HG03439 (cell line): ENCODE measurements around the gene C16orf90.
A peak's percentile ranks its signal among the peaks of the same experiment; 100 is the strongest.
"Not testable (repeated sequence)": the region's sequence is repeated elsewhere in the genome, so short reads cannot be mapped to it uniquely, and the experiment has no call there.

Experiments used
- ATAC-seq: cut with Tn5 transposase; IDR thresholded peaks from one replicate; pipeline ENCODE4 v1.9.1; 2021; ENCODE audit warnings: mild to moderate bottlenecking, moderate library complexity; ENCODE audit not compliant: unreplicated experiment

Gene C16orf90

GRCh38 chr16:3513892-3514583 lies 18.7 kb upstream of the C16orf90 start:
- ATAC-seq = peak; percentile 53

GRCh38 chr16:3511286-3512180 lies 16.2 kb upstream of the C16orf90 start:
- ATAC-seq = no peak

- ATAC-seq = no peak
Observed at GRCh38 chr16:3510416-3510815, 15.1 kb upstream of the C16orf90 start.

DNA sequence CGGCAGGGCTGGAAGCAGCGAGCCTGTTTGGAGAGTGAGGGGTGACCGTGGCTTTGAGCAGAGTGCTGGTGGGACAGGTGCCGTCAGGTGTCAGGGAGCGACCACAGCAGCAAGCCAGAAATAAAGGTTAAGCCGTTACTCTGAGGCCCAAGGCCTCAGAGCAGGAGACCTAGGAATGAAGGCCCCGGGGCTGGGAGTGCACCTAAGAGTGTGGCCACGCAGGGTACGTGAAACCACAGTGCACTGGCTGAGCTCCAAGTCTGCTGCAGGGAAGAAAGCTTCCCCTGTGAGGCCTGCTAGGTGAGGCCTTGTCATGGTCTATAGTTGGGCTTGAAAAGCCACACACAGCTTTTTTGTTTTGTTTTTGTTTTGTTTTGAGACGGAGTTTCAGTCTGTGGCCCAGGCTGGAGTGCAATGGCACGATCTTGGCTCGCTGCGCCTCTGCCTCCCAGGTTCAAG lies 14.2 kb upstream of the C16orf90 start:
- no peak for ATAC-seq

- ATAC-seq = no peak
Observed at GRCh38 chr16:3508736-3509135, 13.4 kb upstream of the C16orf90 start.

GRCh38 chr16:3503523-3503922 lies 8.2 kb upstream of the C16orf90 start:
- no peak for ATAC-seq

DNA sequence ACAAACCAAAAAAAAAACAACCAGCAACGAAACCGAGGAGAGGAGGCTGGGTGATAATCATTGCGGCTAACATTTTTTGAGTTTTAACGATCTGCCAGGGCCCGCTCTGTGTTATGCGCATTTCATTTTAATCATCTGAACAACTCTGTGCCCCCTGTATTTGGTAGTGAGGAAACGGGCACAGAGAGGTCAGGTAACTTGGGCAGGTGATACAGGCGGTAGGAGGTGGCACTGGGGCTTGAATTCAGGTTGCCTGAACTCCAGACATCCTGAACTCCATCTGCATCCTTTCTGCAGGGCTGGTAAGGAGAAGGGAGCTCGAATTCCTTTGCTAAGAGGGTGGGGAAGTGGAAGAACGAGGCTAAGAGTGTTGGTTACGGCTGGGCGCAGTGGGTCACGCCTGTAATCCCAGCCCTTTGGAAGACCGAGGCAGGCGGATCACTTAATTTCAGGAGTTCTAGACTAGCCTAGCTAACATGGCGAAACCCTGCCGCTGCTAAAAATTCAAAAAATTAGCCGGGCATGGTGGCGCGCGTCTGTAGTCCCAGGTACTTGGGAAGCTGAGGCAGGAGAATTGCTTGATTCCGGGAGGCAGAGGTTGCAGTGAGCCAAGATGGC lies 6.6 kb upstream of the C16orf90 start:
- no peak for ATAC-seq

DNA sequence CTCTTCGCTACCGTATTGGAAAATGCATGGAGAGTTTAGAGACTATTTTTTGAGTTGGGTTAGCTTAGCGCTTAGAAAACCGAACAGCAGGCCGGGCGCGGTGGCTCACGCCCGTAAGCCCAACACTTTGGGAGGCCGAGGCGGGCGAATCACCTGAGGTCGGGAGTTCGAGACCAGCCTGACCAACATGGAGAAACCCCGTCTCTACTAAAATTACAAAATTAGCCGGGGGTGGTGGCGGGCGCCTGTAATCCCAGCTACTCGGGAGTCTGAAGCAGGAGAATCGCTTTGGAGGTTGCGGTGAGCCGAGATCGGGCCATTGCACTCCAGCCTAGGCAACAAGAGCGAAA lies 6.1 kb upstream of the C16orf90 start:
- not testable (repeated sequence) for ATAC-seq

GRCh38 chr16:3498988-3499387 lies 3.7 kb upstream of the C16orf90 start:
- no peak for ATAC-seq

GRCh38 chr16:3497771-3498170 lies 2.5 kb upstream of the C16orf90 start:
- no peak for ATAC-seq

GRCh38 chr16:3496386-3496785 lies 1.1 kb upstream of the C16orf90 start:
- no peak for ATAC-seq

- no peak for ATAC-seq
Observed at GRCh38 chr16:3494386-3494973, 809 bp downstream of the C16orf90 start.

- no peak for ATAC-seq
Observed at GRCh38 chr16:3492356-3492755, 2.9 kb downstream of the C16orf90 start.

GRCh38 chr16:3490911-3491629 lies 4.2 kb downstream of the C16orf90 start:
- no peak for ATAC-seq

DNA sequence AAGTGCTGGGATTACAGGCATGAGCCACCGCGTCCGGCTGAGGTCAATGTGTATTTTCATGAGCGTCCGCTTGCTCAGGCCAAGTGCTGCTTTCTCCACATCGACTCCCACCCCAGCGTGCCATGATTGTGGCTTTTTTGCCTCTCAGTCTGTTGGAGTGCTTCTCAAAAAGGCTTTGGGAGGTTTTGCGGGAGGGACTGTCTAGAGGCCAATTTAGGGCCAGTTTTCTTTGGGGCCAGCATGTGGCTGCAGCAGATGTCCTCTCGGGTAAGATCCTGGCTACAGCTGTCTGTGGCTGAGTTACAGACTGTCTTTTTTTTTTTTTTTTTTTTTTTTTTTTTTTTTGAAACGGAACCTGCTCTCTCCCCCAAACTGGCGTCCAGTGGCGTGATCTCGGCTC lies 6.5 kb downstream of the C16orf90 start:
- no peak for ATAC-seq

- no peak for ATAC-seq
Observed at GRCh38 chr16:3487521-3488410, 7.5 kb downstream of the C16orf90 start.

DNA sequence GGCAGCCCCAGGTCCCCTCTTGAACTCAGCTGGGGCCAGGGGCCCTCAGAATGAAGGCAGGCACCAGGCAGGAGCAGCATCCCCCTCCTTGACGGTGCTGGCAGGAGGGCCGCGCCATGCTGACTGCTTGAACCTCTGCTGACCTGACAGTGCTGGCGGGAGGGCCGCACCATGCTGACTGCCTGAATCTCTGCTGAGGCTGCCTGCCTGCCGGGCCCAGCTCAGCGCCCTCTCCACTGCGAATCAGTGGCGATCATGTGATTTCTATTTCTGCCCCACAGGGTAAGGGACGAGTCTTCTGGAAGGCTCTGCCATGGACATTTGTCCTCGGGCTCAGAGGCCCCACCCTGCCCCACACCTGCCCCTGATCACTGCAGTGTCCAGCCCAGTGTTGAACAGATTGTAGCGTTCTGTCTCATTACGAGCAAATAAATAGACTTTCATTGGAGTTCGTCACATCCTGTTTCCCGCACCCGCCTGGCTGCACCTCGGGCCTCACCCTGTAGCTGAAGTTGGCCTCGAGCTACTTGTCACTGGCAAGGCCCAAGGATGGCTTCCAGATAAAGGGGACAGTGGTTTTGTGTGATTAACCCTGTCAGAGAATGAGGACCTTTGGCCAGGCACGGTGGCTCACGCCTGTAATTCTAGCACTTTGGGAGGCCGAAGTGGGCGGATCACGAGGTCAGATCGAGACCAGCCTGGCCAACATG lies 8.6 kb downstream of the C16orf90 start:
- no peak for ATAC-seq

GRCh38 chr16:3485821-3486505 lies 9.3 kb downstream of the C16orf90 start:
- ATAC-seq = no peak
